Transverse colon (tissue), 4 donors: Measurements from ENCODE around the gene SCOC. TPM values are rescaled to one million over a fixed set of nuclear protein-coding genes. Genes with fewer than 3 reads are reported as not detected.

Experiments
- DNase-seq: peaks from one replicate; pipeline ENCODE4 v3.0.0-alpha.2; 2019
- H3K27ac ChIP-seq, 4 donors: fragments of 200-600 bp; sonication (generic); 2 replicates each; pipeline ENCODE4 v1.5.1; 2016 to 2018; ENCODE audit warnings: inconsistent platforms in 4 of 4
- H3K27me3 ChIP-seq: fragments of 200-600 bp; sonication (generic); 2 replicates; pipeline ENCODE4 v1.5.1; 2017; ENCODE audit warnings: inconsistent platforms
- H3K36me3 ChIP-seq, 4 donors: fragments of 200-600 bp; sonication (generic); 2 replicates each; pipeline ENCODE4 v1.5.1; 2017 to 2019; ENCODE audit warnings: inconsistent platforms in 4 of 4
- H3K4me1 ChIP-seq, 4 donors: fragments of 200-600 bp; sonication (generic); 2 replicates each; pipeline ENCODE4 v1.5.1; 2017 to 2020; ENCODE audit warnings: inconsistent platforms in 4 of 4
- H3K4me3 ChIP-seq, 4 donors: fragments of 200-600 bp; sonication (generic); 1 replicate in 1 of 4; 2 replicates in 3 of 4; pipeline versions ENCODE4 v1.5.1 to v1.6.1; 2017 to 2019; ENCODE audit warnings: inconsistent platforms in 4 of 4
- H3K9me3 ChIP-seq, 2 donors: fragments of 200-600 bp; sonication (generic); 2 replicates each; pipeline ENCODE4 v1.5.1; 2017 to 2019; ENCODE audit warnings: inconsistent platforms in 2 of 2
- CTCF ChIP-seq, 5 experiments: fragments of 200-600 bp in 3 of 5; fragments of 450-650 bp in 2 of 5; sonication (generic) in 3 of 5; IDR thresholded peaks; 1 replicate in 2 of 5; 2 replicates in 3 of 5; pipeline ENCODE4 v1.5.1; 2016 to 2017; ENCODE audit warnings: antibody characterized with exemption in 5 of 5, inconsistent platforms in 3 of 5, mild to moderate bottlenecking in 2 of 5, moderate library complexity in 1 of 5
- EP300 ChIP-seq: sonication (generic); formaldehyde crosslinking; IDR thresholded peaks from one replicate; pipeline ENCODE4 v1.6.1; 2017; ENCODE audit warnings: antibody characterized with exemption, low read depth
- POLR2A ChIP-seq: fragments of 450-650 bp; IDR thresholded peaks from one replicate; pipeline ENCODE4 v1.6.1; 2016; ENCODE audit warnings: antibody characterized with exemption, mild to moderate bottlenecking, moderate library complexity
- POLR2AphosphoS5 ChIP-seq, 3 donors: sonication (generic); formaldehyde crosslinking; IDR thresholded peaks; one replicate each; pipeline ENCODE4 v1.6.1; 2016; ENCODE audit warnings: antibody characterized with exemption in 3 of 3
- WGBS, 2 donors: methylation state at CpG; one replicate each; pipeline ENCODE4 v1.1.5; 2018; ENCODE audit warnings: low coverage in 1 of 2; 5-methylcytosine and 5-hydroxymethylcytosine counted together
- in situ Hi-C, 4 donors: fragments of 200-750 bp; cut with MboI; loops; one replicate each; pipeline versions ENCODE4 v1.15.0 to v1.15.1; 2017; ENCODE audit warnings: low sequenced_read_pairs in 3 of 4, low pct_ligation_motif_present in 1 of 4, low pct_unique_long_range_greater_than_20kb in 1 of 4
- intact Hi-C: fragments of 100-400 bp; cut with DNase I; formaldehyde crosslinking; loops from one replicate; pipeline ENCODE4 v1.15.1; 2023; ENCODE audit warnings: low total_unique reads
- total RNA-seq, 4 donors: library from RNA; depleted of rRNA; stranded (reverse); fragments of >200 nt; gene quantifications; one replicate each; pipeline ENCODE4 v1.1.0, GENCODE V29; 2016

The SCOC gene
- total RNA-seq, 4 donors from 2014 or later = 7.2 to 43.4 (median 25.7) TPM

- Histone ChIP-seq H3K27me3 (no peaks in the 10 kb centered on the region), H3K4me3 (no peak overlapping the region), H3K4me1 (peaks cover 0 to 13% (median 6%) of the 10 kb centered on the region in 4 donors), H3K36me3 (no peaks in the 10 kb centered on the region), H3K27ac (no peak overlapping the region), H3K9me3 (no peaks in the 10 kb centered on the region)
- DNase-seq = no peak
- TF ChIP-seq POLR2AphosphoS5 (IDR thresholded peaks at IDR 0.05) (no peak), CTCF (IDR thresholded peaks at IDR 0.05) (no peak)
- in situ Hi-C loops = loop anchor here in 2 of 4 donors (25.0 kb wide), 1 partner anchor 494 kb away; no protein-coding TSS in a partner anchor
- intact Hi-C loops = no loop called here
- 80 to 82% methylated on average over 3 of the region's 3 CpGs for WGBS, 2 donors
These were observed 4.8 kb upstream of the SCOC start for GRCh38 chr4:140368686-140369085.

- Histone ChIP-seq H3K27ac (peak overlapping the region; percentile 96 to 98 (median 97)), H3K36me3 (no peaks in the 10 kb centered on the region), H3K27me3 (no peaks in the 10 kb centered on the region), H3K4me3 (peak overlapping the region; percentile 26 to 96 (median 86)), H3K4me1 (peaks cover 7 to 31% (median 19%) of the 10 kb centered on the region in 4 donors), H3K9me3 (no peaks in the 10 kb centered on the region)
- DNase-seq = peak; percentile 22
- intact Hi-C loops = no loop called here
- TF ChIP-seq POLR2A (peak; percentile 75), POLR2AphosphoS5 (IDR thresholded peaks at IDR 0.05) (no peak), CTCF (IDR thresholded peaks at IDR 0.05) (peak; percentile 20 to 66 (median 43))
- WGBS, 2 donors = 0 to 1% methylated on average over 13 to 21 of the region's 21 CpGs
- in situ Hi-C loops = loop anchor here in 2 of 4 donors (25.0 kb wide), 1 partner anchor 489 kb away; no protein-coding TSS in a partner anchor
These were observed 607 bp upstream of the SCOC start for GRCh38 chr4:140372751-140373327.

GRCh38 chr4:140374130-140374477, 658 bp downstream of the SCOC start:
- intact Hi-C loops = no loop called here
- no peaks in the 10 kb centered on the region for H3K36me3 ChIP-seq
- WGBS, 2 donors = 9% methylated on average over 8 of the region's 8 CpGs; no CpG with 5 or more reads in 1 of the 2 donors
- peaks cover 7 to 31% (median 19%) of the 10 kb centered on the region in 4 donors for H3K4me1 ChIP-seq
- no peaks in the 10 kb centered on the region for H3K9me3 ChIP-seq
- TF ChIP-seq EP300 (no peak), POLR2A (no peak), CTCF (IDR thresholded peaks at IDR 0.05) (no peak), POLR2AphosphoS5 (IDR thresholded peaks at IDR 0.05) (no peak)
- H3K27ac ChIP-seq = peak overlapping the region; percentile 96 to 98 (median 97)
- in situ Hi-C loops = loop anchor here in 2 of 4 donors (25.0 kb wide), 1 partner anchor 488 kb away; no protein-coding TSS in a partner anchor
- no peak for DNase-seq
- H3K27me3 ChIP-seq = no peaks in the 10 kb centered on the region
- H3K4me3 ChIP-seq = peak overlapping the region; percentile 69 to 96 (median 86)

GRCh38 chr4:140382732-140383131, 9.3 kb downstream of the SCOC start:
- no peak overlapping the region for H3K27ac ChIP-seq
- H3K4me1 ChIP-seq = peaks cover 0 to 3% (median 0%) of the 10 kb centered on the region in 4 donors
- TF ChIP-seq CTCF (IDR thresholded peaks at IDR 0.05) (no peak), POLR2A (no peak), POLR2AphosphoS5 (IDR thresholded peaks at IDR 0.05) (no peak), EP300 (no peak)
- in situ Hi-C loops = loop anchor here in 1 of 4 donors (25.0 kb wide), 1 partner anchor 480 kb away; no protein-coding TSS in a partner anchor
- no peaks in the 10 kb centered on the region for H3K27me3 ChIP-seq
- no peak overlapping the region for H3K4me3 ChIP-seq
- H3K36me3 ChIP-seq = peaks cover 0 to 12% (median 0%) of the 10 kb centered on the region in 4 donors
- no peak for DNase-seq
- intact Hi-C loops = no loop called here
- no peaks in the 10 kb centered on the region for H3K9me3 ChIP-seq
